Measurements from ENCODE around the gene CABLES2. TPM values are rescaled to one million over a fixed set of nuclear protein-coding genes. Genes with fewer than 3 reads are reported as not detected.

Gene CABLES2
- polyA plus RNA-seq, 1 experiment, result 4.8 TPM

- Histone ChIP-seq H3K36me3 (ENCODE audit: control insufficient read depth, insufficient read depth, low read length) (no peaks in the 10 kb centered on the region), H3K27me3 (ENCODE audit: control insufficient read depth, insufficient read depth, low read length) (peaks cover 16% of the 10 kb centered on the region), H3K4me3 (ENCODE audit: low read depth, low read length) (no peak overlapping the region)
- no peak for TF ChIP-seq CTCF (IDR thresholded peaks at IDR 0.05; ENCODE audit: insufficient read depth, low read depth, low read length)
- ChIA-PET POLR2A (no interaction called here), CTCF (no interaction called here)
- DNase-seq (ENCODE audit: low read depth), result no peak
Measured at GRCh38 chr20:62433658-62434497, 26.8 kb upstream of the CABLES2 start.

GRCh38 chr20:62430866-62431447 is 23.9 kb upstream of the CABLES2 start:
- DNase-seq (ENCODE audit: low read depth), result no peak
- TF ChIP-seq CTCF (IDR thresholded peaks at IDR 0.05; ENCODE audit: insufficient read depth, low read depth, low read length), result no peak
- H3K27me3 ChIP-seq (ENCODE audit: control insufficient read depth, insufficient read depth, low read length), result peaks cover 13% of the 10 kb centered on the region
- CTCF ChIA-PET, result no interaction called here
- no peak overlapping the region for H3K4me3 ChIP-seq (ENCODE audit: low read depth, low read length)
- no peaks in the 10 kb centered on the region for H3K36me3 ChIP-seq (ENCODE audit: control insufficient read depth, insufficient read depth, low read length)
- POLR2A ChIA-PET, result no interaction called here

- Histone ChIP-seq H3K27me3 (ENCODE audit: control insufficient read depth, insufficient read depth, low read length) (peaks cover 12% of the 10 kb centered on the region), H3K36me3 (ENCODE audit: control insufficient read depth, insufficient read depth, low read length) (no peaks in the 10 kb centered on the region), H3K4me3 (ENCODE audit: low read depth, low read length) (no peak overlapping the region)
- ChIA-PET CTCF (no interaction called here), POLR2A (no interaction called here)
- TF ChIP-seq CTCF (IDR thresholded peaks at IDR 0.05; ENCODE audit: insufficient read depth, low read depth, low read length), result no peak
- DNase-seq (ENCODE audit: low read depth), result no peak
Measured at GRCh38 chr20:62430311-62430853, 23.3 kb upstream of the CABLES2 start.

GRCh38 chr20:62429455-62430310 is 22.6 kb upstream of the CABLES2 start:
- POLR2A ChIA-PET, result no interaction called here
- Histone ChIP-seq H3K27me3 (ENCODE audit: control insufficient read depth, insufficient read depth, low read length) (peaks cover 11% of the 10 kb centered on the region), H3K36me3 (ENCODE audit: control insufficient read depth, insufficient read depth, low read length) (no peaks in the 10 kb centered on the region), H3K4me3 (ENCODE audit: low read depth, low read length) (no peak overlapping the region)
- TF ChIP-seq CTCF (IDR thresholded peaks at IDR 0.05; ENCODE audit: insufficient read depth, low read depth, low read length), result no peak
- CTCF ChIA-PET, result no interaction called here
- DNase-seq (ENCODE audit: low read depth), result no peak

All from BJ (cell line).